Fibroblast of gingiva (primary cell): Measurements from ENCODE around the gene RALB.
A peak's percentile ranks its signal among the peaks of the same experiment; 100 is the strongest.
"Not testable (repeated sequence)": the region's sequence is repeated elsewhere in the genome, so short reads cannot be mapped to it uniquely, and the experiment has no call there.

Experiments used
- DNase-seq: peaks from one replicate; pipeline ENCODE4 v3.0.0-alpha.2; 2011; ENCODE audit warnings: low read depth

Gene RALB

DNA sequence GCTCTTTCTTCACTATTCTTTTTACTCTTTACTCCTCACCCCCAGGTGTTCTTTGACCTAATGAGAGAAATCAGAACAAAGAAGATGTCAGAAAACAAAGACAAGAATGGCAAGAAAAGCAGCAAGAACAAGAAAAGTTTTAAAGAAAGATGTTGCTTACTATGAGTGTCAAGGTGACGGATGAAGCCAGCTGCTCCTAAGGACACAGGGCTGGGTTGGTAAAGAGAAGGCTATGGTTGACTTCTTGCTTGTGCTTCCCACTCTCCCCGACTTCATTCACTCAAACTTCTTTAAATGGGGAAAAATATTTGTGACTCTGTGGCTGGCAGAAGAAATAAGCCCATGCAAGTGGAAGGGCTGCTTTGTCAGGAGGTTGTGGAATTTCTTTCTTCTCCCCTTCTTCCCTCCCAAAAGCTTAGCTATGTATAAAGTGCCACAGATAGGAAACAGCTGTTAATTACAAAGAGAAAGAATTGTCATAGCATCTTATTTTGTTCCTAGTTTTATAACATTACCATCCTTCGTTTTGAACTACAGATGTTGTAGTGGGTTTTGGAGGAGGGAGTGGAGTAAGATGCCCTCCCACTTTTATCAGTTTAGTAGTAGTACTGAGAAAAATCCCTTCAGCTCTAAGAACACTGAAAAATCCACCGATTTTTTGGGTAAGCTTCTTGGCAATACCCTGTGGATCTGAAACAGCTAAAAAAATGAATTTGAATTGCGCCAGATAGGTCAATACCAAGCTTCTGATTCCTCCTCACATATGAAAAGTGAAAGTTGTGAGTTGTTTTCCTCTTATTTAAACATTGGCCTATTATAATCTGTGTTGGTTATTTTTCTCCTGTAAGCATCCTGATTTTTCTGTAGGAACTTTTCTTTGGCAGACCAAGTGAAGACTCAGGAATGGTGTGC is 40.7 kb downstream of the RALB start:
- DNase-seq, result no peak

DNA sequence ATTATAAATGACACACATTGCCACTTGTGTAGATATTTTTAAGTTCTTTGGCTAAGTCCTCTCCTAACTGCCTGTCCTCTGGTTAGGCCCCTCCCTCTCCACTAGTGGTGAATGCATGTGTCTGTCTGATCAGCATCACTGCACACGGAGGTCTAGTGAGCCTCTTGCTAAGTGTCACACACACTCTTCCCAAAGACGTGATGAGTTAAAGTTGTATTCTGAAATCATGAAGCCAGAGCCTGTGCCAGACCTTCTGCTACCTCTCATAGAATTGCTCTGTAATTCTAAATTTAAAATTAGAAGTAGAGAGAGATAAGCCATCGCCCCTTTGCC is 41.3 kb downstream of the RALB start:
- no peak for DNase-seq

GRCh38 chr2:120298173-120298835 is 45.7 kb downstream of the RALB start:
- DNase-seq, result no peak

- no peak for DNase-seq
These were observed 46.4 kb downstream of the RALB start for GRCh38 chr2:120299004-120299403.

DNA sequence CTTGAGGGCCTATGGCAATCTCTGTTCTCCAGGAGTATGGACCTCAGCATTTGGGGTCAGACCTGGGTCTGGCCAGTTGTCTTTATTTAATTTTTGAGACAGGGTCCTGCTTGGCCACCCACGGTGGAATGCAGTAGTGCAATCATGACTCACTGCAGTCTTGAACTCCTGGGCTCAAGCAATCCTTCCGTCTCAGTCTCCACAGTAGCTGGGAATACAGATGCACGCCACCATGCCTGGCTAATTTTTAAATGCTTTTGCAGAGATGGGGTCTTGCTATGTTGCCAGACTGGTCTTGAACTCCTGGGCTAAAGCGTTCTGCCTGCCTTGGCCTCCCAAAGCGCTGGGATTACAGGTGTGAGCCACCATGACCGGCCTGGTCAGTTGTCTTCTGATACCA is 46.9 kb downstream of the RALB start:
- DNase-seq, result no peak

- no peak for DNase-seq
These were observed 47.7 kb downstream of the RALB start for GRCh38 chr2:120300385-120300784.

DNA sequence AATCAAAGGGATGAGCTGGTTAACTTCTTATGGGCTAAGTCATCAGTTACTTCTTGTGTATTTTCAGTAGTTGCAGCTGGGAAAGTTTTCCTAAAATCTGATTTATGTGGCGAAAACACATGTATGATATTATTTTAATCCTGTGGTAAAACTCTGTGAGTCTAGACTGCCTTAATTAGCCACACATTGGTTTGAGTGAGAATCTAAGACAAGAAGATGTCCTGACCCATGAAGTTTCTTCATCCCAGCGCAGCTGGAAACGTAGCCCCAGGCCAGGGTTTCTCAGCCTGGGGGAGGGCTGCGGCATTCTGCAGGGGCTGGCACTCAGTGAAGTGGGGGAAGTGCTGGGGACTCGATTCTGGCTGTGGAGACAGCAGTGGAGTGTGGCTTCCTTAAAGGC is 48.6 kb downstream of the RALB start:
- DNase-seq, result no peak

GRCh38 chr2:120302301-120302700 is 49.6 kb downstream of the RALB start:
- no peak for DNase-seq

GRCh38 chr2:120303177-120303576 is 50.5 kb downstream of the RALB start:
- no peak for DNase-seq

DNA sequence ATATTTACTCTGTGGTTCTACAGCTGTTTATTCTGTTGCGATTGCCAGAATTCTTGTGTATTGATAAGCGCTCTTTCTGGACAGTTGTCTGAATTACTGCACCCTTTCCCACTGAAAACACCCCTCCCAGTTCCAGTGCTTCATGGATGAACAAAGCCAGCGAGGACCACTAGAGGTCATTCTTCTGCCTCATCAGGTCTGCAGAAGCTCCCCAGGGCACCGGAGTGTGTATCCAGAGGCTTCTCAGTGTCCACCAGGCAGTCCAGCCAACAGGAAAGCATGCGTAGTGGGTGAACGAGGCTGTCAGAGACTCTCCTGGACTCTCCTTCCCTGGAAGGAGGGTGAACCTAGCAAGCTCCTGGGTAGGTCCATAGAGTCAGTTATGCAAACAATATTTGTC is 52.6 kb downstream of the RALB start:
- DNase-seq, result peak; percentile 14

GRCh38 chr2:120305937-120306490 is 53.4 kb downstream of the RALB start:
- no peak for DNase-seq

DNA sequence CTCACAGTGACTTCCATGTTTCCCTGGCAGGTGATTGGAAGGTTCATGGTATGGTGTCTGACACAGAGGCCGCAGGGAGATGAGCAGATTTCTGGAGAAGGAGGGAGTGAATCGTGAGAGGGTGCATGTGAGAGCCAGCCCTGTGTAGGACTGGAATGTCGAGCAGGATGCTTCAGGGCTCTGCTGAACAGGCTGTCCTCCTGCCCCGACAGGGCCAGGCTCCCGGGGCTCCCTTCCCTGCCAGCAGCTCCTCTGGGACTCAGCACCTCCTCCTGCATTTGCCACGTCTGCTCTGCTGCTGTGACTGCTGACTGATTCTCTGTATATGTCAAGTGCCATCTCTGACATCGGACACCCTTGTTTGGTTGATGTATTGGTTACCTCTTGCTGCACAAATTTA is 54.8 kb downstream of the RALB start:
- no peak for DNase-seq

GRCh38 chr2:120308038-120308910 is 55.6 kb downstream of the RALB start:
- DNase-seq, result no peak

- no peak for DNase-seq
These were observed 57.5 kb downstream of the RALB start for GRCh38 chr2:120310136-120310535.

- not testable (repeated sequence) for DNase-seq
These were observed 58.2 kb downstream of the RALB start for GRCh38 chr2:120310841-120311240.

DNA sequence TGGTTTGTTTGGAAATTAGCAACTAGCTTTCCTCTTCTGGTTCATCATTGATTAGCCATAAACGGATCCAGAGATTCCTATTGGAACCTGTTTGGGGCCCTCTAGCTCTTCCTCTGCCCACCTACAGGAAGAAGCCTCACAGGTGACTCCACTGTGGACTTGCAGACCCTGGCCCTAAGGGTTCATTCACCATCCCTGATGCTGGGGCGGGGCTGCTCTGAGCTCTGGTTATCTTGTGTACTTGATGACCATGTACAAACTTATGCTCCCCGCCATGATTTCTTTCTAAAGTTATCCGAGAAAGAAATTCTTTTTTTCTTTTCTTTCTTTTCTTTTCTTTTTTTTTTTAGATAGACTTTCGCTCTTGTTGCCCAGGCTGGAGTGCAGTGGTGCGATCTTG is 59.4 kb downstream of the RALB start:
- DNase-seq, result no peak

DNA sequence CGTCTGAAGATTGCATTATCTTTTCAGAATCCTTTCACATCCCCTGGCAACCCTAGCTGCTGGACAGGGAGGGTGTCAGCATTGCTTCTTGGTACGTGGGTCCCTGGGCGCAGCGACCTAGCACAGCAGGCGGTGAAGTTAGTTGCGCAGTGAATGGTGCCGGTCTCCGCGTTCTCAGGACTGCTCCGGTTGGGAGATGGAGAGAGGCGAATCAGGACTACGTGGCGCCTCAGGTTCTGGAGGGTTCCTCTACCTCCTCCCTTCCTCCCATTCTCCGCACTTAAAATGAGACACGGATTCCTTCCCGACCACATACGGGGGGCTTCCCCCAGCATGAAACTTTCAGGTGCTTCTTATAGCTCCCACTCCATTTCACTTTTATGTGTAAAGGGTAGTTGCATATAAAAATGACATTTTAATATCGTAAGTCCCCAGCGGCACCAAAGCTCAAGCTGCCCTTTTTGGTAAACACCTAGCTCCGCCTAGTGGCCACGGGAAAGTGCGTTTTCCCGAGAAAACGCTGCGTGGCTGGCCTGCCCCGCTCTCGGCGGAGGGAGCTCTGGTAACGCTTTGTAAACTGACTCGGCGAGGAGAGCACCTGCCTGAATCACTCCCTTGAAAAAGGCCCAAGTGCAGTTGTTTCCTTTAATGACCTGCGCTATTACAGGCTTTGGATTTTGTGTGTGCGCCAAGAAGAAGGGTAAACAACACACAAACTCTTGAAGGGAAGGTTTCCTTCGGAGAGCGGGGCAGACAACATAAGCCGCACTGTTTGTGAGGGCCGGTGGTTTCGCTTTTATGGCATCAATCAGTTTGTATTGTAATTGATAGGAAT is 60.4 kb downstream of the RALB start:
- peak; percentile 74 for DNase-seq

DNA sequence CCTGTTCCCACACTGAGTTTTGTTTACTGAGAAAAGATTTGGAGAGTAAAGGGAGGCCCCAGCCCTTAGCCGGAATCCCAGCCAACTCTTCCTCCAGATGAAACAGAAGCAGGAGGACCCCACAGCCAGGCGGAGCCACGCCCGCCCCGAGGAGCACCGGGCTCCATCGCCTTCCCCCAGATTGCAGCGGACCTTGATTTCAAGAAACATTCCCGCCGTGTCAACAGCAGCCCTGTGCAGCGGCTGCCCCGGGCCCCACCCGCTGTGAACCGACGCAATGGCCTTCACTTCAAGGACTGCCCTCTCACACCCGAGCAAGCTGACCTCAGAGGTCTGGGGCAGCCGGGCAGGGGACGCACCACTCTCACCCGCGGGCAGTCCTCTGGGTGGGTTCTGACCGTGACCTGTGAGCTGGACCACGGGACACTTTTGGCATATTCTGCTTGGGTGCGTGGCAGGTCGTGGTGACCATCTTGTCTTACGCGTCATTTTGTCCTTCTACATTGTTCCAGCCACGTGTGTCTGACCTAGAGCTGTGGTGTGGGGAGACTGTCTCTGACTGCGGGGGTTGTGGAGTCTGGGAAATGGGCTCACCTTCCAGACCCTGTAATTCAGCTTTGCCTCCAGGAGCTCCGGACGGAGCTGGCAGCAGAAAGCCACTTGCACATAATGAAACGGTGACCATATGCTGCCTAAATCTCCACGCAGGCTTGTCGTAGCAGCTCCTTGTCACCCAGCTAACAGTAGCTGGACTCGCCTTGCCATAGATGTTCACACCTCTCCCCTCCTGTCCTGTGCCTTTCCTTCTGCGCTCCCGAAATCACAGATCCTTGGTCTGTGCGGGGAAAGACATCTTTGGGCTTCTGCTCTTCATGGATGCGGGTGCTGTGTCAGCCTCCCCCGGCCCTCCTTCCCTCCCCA is 61.3 kb downstream of the RALB start:
- DNase-seq, result no peak

DNA sequence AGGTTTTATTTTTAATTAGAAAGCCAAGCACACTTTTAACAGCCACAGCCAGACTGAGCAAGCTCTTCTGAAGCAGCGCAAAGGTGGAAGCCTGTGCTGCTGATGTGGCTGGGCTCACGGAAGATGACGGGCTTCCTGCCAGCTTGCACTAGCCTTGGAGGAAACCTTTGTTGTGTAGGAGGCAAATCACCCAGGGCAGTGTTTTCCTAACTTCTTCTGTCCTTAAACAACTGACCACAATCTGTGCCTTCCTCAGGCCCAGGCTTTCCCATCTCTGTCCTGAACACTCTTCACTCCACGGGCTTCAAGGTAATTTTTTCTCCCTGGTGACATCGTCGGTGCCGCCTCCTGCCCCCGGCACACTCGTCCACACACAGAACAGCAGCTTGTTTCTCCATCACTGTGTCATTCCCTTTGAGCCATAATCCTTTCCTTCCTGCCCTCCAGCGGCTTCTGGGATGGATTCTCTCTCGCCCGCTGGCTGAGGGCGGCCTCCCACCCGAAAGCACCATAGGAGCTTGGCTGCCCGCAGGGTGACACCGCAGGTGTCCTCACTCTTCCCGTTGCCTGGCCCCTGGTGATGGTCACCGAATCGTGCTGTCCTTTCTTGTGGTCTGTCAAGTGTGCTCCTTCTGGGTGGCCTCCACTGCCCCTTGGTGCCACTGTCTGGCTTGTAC is 62.2 kb downstream of the RALB start:
- DNase-seq, result no peak
